GM19193 (cell line): ENCODE data around the gene ALKBH3.

Source experiments
- POLR2A ChIP-seq: IDR thresholded peaks from 4 replicates; pipeline ENCODE4 v1.6.1; 2011; ENCODE audit not compliant: insufficient read depth, insufficient read length; ENCODE audit errors: extremely low read depth

ALKBH3 gene

GRCh38 chr11:43871051-43871450 is 9.6 kb upstream of the ALKBH3 start:
- no peak for TF ChIP-seq POLR2A

GRCh38 chr11:43872995-43873394 is 7.6 kb upstream of the ALKBH3 start:
- no peak for TF ChIP-seq POLR2A

GRCh38 chr11:43874078-43874477 is 6.6 kb upstream of the ALKBH3 start:
- no peak for TF ChIP-seq POLR2A

- TF ChIP-seq POLR2A: no peak
Measured at GRCh38 chr11:43874738-43875137, 5.9 kb upstream of the ALKBH3 start.

GRCh38 chr11:43879789-43880639 is 617 bp upstream of the ALKBH3 start:
- no peak for TF ChIP-seq POLR2A

- no peak for TF ChIP-seq POLR2A
Measured at GRCh38 chr11:43892851-43893250, 12.2 kb downstream of the ALKBH3 start.

GRCh38 chr11:43894546-43894945 is 13.9 kb downstream of the ALKBH3 start:
- TF ChIP-seq POLR2A: no peak

GRCh38 chr11:43895601-43896000 is 15.0 kb downstream of the ALKBH3 start:
- TF ChIP-seq POLR2A: no peak

- TF ChIP-seq POLR2A: no peak
Measured at GRCh38 chr11:43898574-43898973, 17.9 kb downstream of the ALKBH3 start.

GRCh38 chr11:43899094-43899493 is 18.5 kb downstream of the ALKBH3 start:
- no peak for TF ChIP-seq POLR2A

GRCh38 chr11:43901551-43901950 is 20.9 kb downstream of the ALKBH3 start:
- no peak for TF ChIP-seq POLR2A

- TF ChIP-seq POLR2A: no peak
Measured at GRCh38 chr11:43903078-43903477, 22.4 kb downstream of the ALKBH3 start.

GRCh38 chr11:43903969-43904368 is 23.3 kb downstream of the ALKBH3 start:
- TF ChIP-seq POLR2A: no peak

- no peak for TF ChIP-seq POLR2A
Measured at GRCh38 chr11:43904742-43905535, 24.3 kb downstream of the ALKBH3 start.

- TF ChIP-seq POLR2A: no peak
Measured at GRCh38 chr11:43905813-43906241, 25.2 kb downstream of the ALKBH3 start.
